ENCODE measurements around the gene FAM53B.
A peak's percentile ranks its signal among the peaks of the same experiment; 100 is the strongest.

Gene FAM53B

DNA sequence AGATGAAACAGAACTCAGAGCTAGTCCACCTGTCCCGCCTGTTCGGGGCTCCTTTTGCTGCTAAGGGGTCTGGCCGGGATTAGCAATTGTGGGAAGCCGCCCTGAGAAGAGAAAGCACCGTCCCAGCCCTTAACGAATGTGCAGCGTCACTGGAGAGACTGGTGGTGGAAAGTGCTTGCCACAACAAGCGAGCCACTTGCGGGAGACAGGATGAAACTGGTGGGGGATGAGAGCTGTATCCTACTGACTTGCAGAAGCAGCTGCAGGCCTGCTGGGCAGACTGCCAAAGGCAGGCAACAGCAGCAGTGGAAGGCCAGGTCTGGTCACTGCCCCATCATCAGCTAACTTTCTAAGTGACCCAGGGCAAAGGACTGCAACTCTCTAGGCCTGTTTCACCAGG lies 95.4 kb downstream of the FAM53B start:
- DNase-seq (ENCODE audit: low read depth) = no peak
- TF ChIP-seq, protein P1, sequence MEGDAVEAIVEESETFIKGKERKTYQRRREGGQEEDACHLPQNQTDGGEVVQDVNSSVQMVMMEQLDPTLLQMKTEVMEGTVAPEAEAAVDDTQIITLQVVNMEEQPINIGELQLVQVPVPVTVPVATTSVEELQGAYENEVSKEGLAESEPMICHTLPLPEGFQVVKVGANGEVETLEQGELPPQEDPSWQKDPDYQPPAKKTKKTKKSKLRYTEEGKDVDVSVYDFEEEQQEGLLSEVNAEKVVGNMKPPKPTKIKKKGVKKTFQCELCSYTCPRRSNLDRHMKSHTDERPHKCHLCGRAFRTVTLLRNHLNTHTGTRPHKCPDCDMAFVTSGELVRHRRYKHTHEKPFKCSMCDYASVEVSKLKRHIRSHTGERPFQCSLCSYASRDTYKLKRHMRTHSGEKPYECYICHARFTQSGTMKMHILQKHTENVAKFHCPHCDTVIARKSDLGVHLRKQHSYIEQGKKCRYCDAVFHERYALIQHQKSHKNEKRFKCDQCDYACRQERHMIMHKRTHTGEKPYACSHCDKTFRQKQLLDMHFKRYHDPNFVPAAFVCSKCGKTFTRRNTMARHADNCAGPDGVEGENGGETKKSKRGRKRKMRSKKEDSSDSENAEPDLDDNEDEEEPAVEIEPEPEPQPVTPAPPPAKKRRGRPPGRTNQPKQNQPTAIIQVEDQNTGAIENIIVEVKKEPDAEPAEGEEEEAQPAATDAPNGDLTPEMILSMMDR (IDR thresholded peaks at IDR 0.05; ENCODE audit: low read depth, low read length, missing control alignments) = no peak

DNA sequence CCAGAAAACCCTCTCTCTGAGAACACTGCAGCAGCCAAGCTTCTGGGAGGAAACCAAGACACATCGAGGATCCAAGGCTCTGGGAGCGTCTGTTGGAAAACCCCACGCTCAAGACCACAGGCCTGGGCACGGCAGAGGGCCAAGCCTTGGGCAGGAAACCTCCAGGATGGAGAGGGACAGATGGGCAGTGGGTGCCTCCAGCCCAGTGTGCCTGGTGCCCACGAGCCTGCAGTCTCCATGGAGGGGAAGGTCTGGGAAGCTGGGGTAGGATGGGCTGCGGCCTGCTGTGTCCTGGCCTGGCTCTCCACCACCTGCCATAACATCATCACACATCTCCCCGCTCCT lies 96.1 kb downstream of the FAM53B start:
- H3K4me3 ChIP-seq (ENCODE audit: low read depth, low read length) = no peak overlapping the region
- no peak for DNase-seq (ENCODE audit: low read depth)
- TF ChIP-seq, protein P1 (IDR thresholded peaks at IDR 0.05; ENCODE audit: low read depth, low read length, missing control alignments) = no peak

More for the DNA sequence above, 95.4 kb downstream of the FAM53B start:
- H3K4me3 ChIP-seq (ENCODE audit: low read depth, low read length) = no peak overlapping the region

DNA sequence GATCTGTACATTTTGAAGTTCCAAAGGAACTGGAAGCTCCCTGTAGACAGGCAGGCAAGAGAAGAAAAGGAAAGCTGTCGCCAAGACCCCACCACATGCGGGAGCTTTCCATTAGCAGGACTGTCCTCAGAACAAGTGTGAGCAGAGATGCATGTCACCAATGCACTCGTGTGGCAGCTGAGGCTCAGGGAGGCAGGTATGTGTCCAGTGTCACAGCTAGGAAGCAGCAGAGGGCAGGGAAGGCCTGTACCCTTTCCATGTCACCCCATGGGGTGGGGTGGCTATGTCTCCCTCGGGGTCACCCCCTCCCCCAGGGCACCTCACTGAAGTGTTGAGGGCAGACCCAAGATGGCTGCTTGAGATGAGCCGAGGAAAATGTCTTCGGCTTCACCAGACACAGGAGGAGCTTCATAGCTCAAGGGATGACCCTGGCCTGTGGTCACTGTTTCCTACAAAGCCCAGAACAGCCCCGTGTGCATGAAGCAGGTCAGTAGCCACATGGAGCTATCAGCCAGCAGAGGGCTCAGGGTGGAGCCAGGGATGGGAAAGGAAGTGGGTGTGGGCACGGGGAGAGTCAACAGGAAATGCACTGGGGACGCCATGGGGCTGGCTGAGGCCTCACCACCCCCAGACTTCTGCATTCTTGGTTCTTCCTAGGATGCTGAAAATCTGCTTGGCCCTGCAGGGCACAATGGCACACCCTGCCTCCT lies 96.6 kb downstream of the FAM53B start:
- no peak overlapping the region for H3K4me3 ChIP-seq (ENCODE audit: low read depth, low read length)
- TF ChIP-seq, protein P1 (IDR thresholded peaks at IDR 0.05; ENCODE audit: low read depth, low read length, missing control alignments) = peak; percentile 50
- peak; percentile 64 for DNase-seq (ENCODE audit: low read depth)

DNA sequence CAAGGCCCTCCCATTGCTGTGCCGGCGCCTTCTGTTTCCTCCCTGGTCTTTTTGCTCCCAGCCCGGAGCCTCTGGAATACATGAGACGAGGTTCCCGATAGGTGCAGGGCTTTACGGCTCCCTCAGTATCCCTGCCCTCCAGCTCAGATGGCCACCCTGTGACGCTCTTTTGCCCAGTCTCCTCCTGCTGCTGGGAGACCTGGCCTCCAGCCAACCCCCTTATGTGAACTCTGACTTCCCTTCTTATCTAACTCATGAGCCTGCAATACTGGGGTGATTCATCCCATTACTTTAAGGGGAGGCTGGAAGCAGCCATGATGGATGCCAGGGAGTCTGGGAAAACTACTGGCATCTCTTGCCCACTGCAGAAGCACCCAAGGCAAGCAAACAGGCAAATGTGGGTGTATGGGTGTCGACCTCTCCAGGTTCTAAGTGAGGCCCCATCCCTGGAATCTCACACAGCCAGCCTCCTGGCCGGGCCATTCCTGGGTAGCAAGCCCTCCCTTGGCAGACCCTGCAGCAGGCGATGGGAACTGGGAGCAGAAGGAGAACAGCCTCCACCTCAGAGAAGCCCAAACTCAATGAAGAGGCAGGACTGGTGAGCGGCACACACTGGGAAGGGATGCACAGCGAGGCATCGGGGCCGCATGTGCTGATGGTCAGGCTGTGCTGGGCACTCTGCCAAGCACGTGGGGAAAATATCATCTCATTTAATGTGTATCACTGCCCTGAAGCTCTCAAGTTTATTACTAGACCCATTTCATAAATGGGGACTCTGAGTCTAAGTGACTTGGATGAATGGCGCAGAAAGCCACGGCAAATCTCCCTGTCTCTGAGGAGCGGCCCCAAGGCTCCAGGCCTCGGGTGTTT lies 97.5 kb downstream of the FAM53B start:
- TF ChIP-seq, protein P1 (IDR thresholded peaks at IDR 0.05; ENCODE audit: low read depth, low read length, missing control alignments) = no peak
- H3K4me3 ChIP-seq (ENCODE audit: low read depth, low read length) = no peak overlapping the region
- DNase-seq (ENCODE audit: low read depth) = no peak

DNA sequence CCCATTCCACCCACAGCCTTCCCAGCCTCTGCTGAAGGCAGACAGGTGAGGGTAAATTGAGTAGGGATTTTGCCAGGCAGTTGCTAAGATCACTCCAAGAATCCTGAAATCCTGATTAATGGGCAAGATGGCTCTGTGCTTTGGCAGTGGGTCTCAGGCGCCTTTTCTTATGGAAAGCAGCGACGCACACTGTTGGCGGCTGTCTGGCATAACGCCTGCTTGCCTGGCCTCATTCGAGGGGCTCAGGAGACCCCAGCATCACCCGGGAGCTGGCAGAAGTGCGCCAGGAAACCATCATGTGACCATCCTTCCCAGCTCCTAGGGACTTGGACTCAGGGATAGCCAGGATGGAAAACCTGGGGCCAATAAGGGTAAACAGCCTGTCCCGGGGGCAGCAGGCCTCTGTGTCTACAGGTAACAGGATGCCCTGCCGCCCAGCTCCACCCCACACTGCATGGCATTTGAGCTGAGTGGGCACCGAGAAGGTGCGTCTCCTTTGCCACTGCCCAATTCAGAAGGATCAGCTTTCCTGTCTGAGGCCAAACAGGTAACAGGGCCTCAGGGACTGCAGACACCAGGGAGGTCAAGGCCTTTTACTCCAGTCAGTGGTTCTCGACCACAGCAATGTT lies 98.6 kb downstream of the FAM53B start:
- no peak overlapping the region for H3K4me3 ChIP-seq (ENCODE audit: low read depth, low read length)
- no peak for DNase-seq (ENCODE audit: low read depth)
- TF ChIP-seq, protein P1 (IDR thresholded peaks at IDR 0.05; ENCODE audit: low read depth, low read length, missing control alignments) = no peak

DNA sequence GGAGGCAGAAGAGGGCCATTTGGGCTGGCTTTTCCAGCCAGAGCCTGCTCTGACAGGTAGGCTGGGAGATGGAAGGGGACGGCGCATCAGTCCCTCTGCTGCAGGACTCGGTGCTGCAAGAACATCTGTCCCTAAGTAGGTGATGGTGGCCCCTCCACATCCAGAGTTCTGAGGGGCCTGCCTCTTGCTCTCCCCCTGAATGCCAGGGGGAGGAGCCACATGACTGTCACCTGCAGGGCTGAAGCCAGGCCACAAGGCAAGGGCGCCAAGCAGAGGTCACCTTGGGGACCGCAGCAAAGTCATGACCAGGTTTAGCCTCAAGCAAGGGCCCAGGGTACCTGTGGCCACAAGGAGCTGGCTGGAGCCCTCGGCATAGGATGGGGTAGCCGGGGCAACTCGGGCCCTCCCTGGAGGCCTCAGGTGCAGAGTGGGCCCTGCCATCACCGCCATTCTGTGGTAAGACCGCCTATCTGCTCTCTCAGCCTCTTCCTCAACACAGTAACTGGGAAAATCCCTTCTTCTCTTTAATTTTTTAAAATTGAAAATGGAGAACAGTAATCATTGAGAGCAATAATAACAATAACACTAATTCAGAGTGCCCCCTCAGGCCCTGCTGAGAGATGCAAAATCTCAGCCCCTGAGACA lies 99.3 kb downstream of the FAM53B start:
- no peak for DNase-seq (ENCODE audit: low read depth)
- TF ChIP-seq, protein P1 (IDR thresholded peaks at IDR 0.05; ENCODE audit: low read depth, low read length, missing control alignments) = peak; percentile 13
- H3K4me3 ChIP-seq (ENCODE audit: low read depth, low read length) = no peak overlapping the region

All from GM12864 (cell line).